Stimulated activated CD4-positive, alpha-beta T cell treated with anti-CD3 and anti-CD28 coated beads, Interleukin-15, amount 100 ng/mL, for 1 hour (primary cell): Measurements from ENCODE around the gene RANBP3.
"Not testable (repeated sequence)": the region's sequence is repeated elsewhere in the genome, so short reads cannot be mapped to it uniquely, and the experiment has no call there.

Experiments used
- DNase-seq, 2 donors: peaks; one replicate each; pipeline ENCODE4 v3.0.0-alpha.2; 2020; ENCODE audit warnings: low read depth in 1 of 2, low spot score in 1 of 2

RANBP3 gene

GRCh38 chr19:5891572-5891937 is 86.4 kb downstream of the RANBP3 start:
- no peak for DNase-seq

- no peak for DNase-seq
Measured at GRCh38 chr19:5890099-5890498, 87.8 kb downstream of the RANBP3 start.

- no peak for DNase-seq
Measured at GRCh38 chr19:5889288-5889971, 88.5 kb downstream of the RANBP3 start.

- DNase-seq = not testable (repeated sequence)
Measured at GRCh38 chr19:5884065-5884811, 93.7 kb downstream of the RANBP3 start.

GRCh38 chr19:5883157-5883873 is 94.6 kb downstream of the RANBP3 start:
- not testable (repeated sequence) for DNase-seq

- DNase-seq = no peak
Measured at GRCh38 chr19:5882421-5882968, 95.4 kb downstream of the RANBP3 start.

GRCh38 chr19:5881543-5882299 is 96.2 kb downstream of the RANBP3 start:
- no peak for DNase-seq

- DNase-seq = no peak
Measured at GRCh38 chr19:5880604-5881078, 97.3 kb downstream of the RANBP3 start.

- DNase-seq = no peak
Measured at GRCh38 chr19:5880196-5880595, 97.7 kb downstream of the RANBP3 start.

GRCh38 chr19:5877882-5878281 is 100.1 kb downstream of the RANBP3 start:
- no peak for DNase-seq

GRCh38 chr19:5877427-5877826 is 100.5 kb downstream of the RANBP3 start:
- no peak for DNase-seq

GRCh38 chr19:5874496-5874895 is 103.4 kb downstream of the RANBP3 start:
- DNase-seq = not testable (repeated sequence)

GRCh38 chr19:5873617-5874199 is 104.2 kb downstream of the RANBP3 start:
- DNase-seq = no peak

GRCh38 chr19:5870986-5871394 is 107.0 kb downstream of the RANBP3 start:
- no peak for DNase-seq

- no peak for DNase-seq
Measured at GRCh38 chr19:5867201-5868136, 110.5 kb downstream of the RANBP3 start.
